Thyroid gland (tissue), 4 donors: ENCODE results near the gene ZNF20. TPM values are rescaled to one million over a fixed set of nuclear protein-coding genes. Genes with fewer than 3 reads are reported as not detected.

Experiments used
- DNase-seq, 2 donors: peaks; one replicate each; pipeline ENCODE4 v3.0.0-alpha.2; 2019
- H3K27ac ChIP-seq, 3 donors: fragments of 200-600 bp; sonication (generic); 1 replicate in 2 of 3; 2 replicates in 1 of 3; pipeline ENCODE4 v1.5.1; 2016 to 2019; ENCODE audit warnings: mild to moderate bottlenecking in 1 of 3, moderate library complexity in 1 of 3
- H3K27me3 ChIP-seq: fragments of 200-600 bp; sonication (generic); one replicate; pipeline ENCODE4 v1.5.1; 2019
- H3K36me3 ChIP-seq, 2 donors: fragments of 200-600 bp; sonication (generic); one replicate each; pipeline ENCODE4 v1.5.1; 2016 to 2019
- H3K4me1 ChIP-seq, 2 donors: fragments of 200-600 bp; sonication (generic); one replicate each; pipeline ENCODE4 v1.5.1; 2017 to 2019
- H3K4me3 ChIP-seq, 3 donors: fragments of 200-600 bp; sonication (generic); replicated peaks in 1 of 3; 1 replicate in 2 of 3; 2 replicates in 1 of 3; pipeline ENCODE4 v1.5.1; 2016; ENCODE audit warnings: mild to moderate bottlenecking in 1 of 3
- H3K9me3 ChIP-seq: fragments of 200-600 bp; sonication (generic); one replicate; pipeline ENCODE4 v1.5.1; 2017
- POLR2A ChIP-seq, 2 donors: fragments of 450-650 bp; IDR thresholded peaks; one replicate each; pipeline ENCODE4 v1.6.1; 2017; ENCODE audit warnings: antibody characterized with exemption in 2 of 2, mild to moderate bottlenecking in 2 of 2, moderate library complexity in 1 of 2
- WGBS, 2 donors: methylation state at CpG; one replicate each; pipeline ENCODE4 v1.1.5; 2017; 5-methylcytosine and 5-hydroxymethylcytosine counted together
- intact Hi-C: fragments of 100-400 bp; cut with DNase I; formaldehyde crosslinking; loops from one replicate; pipeline ENCODE4 v1.15.1; 2023
- total RNA-seq, 4 donors: library from RNA; depleted of rRNA; stranded (reverse); fragments of >200 nt; gene quantifications; one replicate each; pipeline ENCODE4 v1.2.3, GENCODE V29; 2016
- TF ChIP-seq, protein P1 (sequence below), 6 experiments: fragments of 200-600 bp in 3 of 6; fragments of 450-650 bp in 3 of 6; sonication (generic) in 3 of 6; IDR thresholded peaks; one replicate each; pipeline ENCODE4 v1.5.1; 2016 to 2019; ENCODE audit warnings: antibody characterized with exemption in 6 of 6, mild to moderate bottlenecking in 2 of 6, inconsistent platforms in 1 of 6, moderate library complexity in 1 of 6

ZNF20 gene
- total RNA-seq, 4 donors from 2014 or later = 5.2 to 7.5 (median 6.2) TPM

DNA sequence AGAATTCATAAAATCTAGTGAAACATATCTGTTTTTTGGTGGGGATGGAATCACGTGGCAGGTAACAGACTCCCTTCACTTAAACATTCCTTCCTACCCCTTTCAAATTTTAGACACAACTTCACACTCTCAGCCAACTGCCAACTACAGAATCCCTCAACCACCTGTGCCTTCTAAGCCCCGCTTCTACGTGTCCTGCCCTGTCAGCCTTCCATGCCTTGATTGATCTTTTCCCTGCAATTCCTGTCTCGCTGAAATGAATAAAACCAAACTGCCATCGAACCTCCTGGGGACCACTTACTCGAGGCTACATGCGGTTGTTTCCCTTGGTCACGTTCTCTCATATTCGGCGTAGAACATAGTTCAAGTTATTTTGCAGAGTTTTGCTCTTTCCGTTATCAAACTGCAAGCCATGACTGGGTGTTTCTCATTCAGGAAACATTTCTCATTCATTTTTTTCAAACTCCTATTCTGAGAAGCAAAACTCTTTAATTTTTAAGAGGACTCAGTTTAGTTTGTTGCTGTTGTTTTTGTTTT is 15.2 kb upstream of the ZNF20 start:
- Histone ChIP-seq H3K9me3 (no peaks in the 10 kb centered on the region), H3K4me1 (peaks cover 6 to 13% of the 10 kb centered on the region in 2 donors), H3K27ac (peak overlapping the region in 2 of 3 donors; percentile 79 to 92), H3K36me3 (no peaks in the 10 kb centered on the region), H3K4me3 (peak overlapping the region in 2 of 3 donors; percentile 74 to 99), H3K27me3 (no peaks in the 10 kb centered on the region)
- TF ChIP-seq, protein P1, sequence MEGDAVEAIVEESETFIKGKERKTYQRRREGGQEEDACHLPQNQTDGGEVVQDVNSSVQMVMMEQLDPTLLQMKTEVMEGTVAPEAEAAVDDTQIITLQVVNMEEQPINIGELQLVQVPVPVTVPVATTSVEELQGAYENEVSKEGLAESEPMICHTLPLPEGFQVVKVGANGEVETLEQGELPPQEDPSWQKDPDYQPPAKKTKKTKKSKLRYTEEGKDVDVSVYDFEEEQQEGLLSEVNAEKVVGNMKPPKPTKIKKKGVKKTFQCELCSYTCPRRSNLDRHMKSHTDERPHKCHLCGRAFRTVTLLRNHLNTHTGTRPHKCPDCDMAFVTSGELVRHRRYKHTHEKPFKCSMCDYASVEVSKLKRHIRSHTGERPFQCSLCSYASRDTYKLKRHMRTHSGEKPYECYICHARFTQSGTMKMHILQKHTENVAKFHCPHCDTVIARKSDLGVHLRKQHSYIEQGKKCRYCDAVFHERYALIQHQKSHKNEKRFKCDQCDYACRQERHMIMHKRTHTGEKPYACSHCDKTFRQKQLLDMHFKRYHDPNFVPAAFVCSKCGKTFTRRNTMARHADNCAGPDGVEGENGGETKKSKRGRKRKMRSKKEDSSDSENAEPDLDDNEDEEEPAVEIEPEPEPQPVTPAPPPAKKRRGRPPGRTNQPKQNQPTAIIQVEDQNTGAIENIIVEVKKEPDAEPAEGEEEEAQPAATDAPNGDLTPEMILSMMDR (IDR thresholded peaks at IDR 0.05) = no peak
- TF ChIP-seq POLR2A (IDR thresholded peaks at IDR 0.05) = no peak
- intact Hi-C loops = no loop called here
- no peak for DNase-seq
- 17 to 19% methylated on average over 11 of the region's 11 CpGs for WGBS, 2 donors

DNA sequence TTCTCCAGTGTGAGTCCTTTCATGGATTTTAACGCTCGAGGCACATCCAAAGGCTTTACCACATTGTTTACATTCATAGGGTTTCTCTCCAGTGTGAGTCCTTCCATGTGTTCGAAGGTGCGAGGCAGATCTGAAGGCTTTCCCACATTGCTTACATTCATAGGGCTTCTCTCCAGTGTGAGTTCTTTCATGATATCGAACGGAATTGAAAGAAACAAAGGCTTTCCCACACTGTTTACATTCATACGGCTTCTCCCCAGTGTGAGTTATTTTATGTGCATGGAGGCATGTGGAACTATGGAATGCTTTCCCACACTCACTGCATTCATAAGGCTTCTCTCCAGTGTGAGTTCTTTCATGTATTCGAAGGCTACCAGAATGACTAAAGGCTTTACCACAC is 5.2 kb upstream of the ZNF20 start:
- no peak for DNase-seq
- Histone ChIP-seq H3K27ac (no peak overlapping the region), H3K4me1 (peaks cover 6 to 7% of the 10 kb centered on the region in 2 donors), H3K27me3 (no peaks in the 10 kb centered on the region), H3K4me3 (no peak overlapping the region), H3K9me3 (no peaks in the 10 kb centered on the region), H3K36me3 (peaks cover 22 to 25% of the 10 kb centered on the region in 2 donors)
- intact Hi-C loops = loop anchor here (10.0 kb wide), 2 partner anchors 181 to 261 kb away; partner anchors contain the start of genes ZNF69 and ZNF763
- 96 to 97% methylated on average over 8 of the region's 8 CpGs for WGBS, 2 donors
- TF ChIP-seq POLR2A (IDR thresholded peaks at IDR 0.05) = no peak
- TF ChIP-seq, protein P1 (IDR thresholded peaks at IDR 0.05) = no peak

- H3K27me3 ChIP-seq = no peaks in the 10 kb centered on the region
- intact Hi-C loops = loop anchor here (2.0 to 10.0 kb wide), 3 partner anchors 83 to 257 kb away; partner anchors contain the start of genes ZNF69 and ZNF763
- H3K27ac ChIP-seq = no peak overlapping the region
- TF ChIP-seq POLR2A (IDR thresholded peaks at IDR 0.05) = no peak
- TF ChIP-seq, protein P1 (IDR thresholded peaks at IDR 0.05) = no peak
- H3K36me3 ChIP-seq = peaks cover 16 to 18% of the 10 kb centered on the region in 2 donors
- WGBS, 2 donors = 58 to 61% methylated on average over 10 of the region's 10 CpGs
- peaks cover 16% of the 10 kb centered on the region in 2 donors for H3K4me1 ChIP-seq
- no peaks in the 10 kb centered on the region for H3K9me3 ChIP-seq
- H3K4me3 ChIP-seq = no peak overlapping the region
- no peak for DNase-seq
These were observed 1.2 kb upstream of the ZNF20 start for GRCh38 chr19:12141405-12141736.

GRCh38 chr19:12140545-12141404 is 625 bp upstream of the ZNF20 start:
- intact Hi-C loops = loop anchor here (2.0 to 10.0 kb wide), 3 partner anchors 82 to 256 kb away; partner anchors contain the start of genes ZNF69 and ZNF763
- H3K9me3 ChIP-seq = no peaks in the 10 kb centered on the region
- DNase-seq = peak; percentile 90 to 93
- peaks cover 12 to 13% of the 10 kb centered on the region in 2 donors for H3K36me3 ChIP-seq
- H3K4me1 ChIP-seq = peaks cover 16% of the 10 kb centered on the region in 2 donors
- peak overlapping the region in 2 of 3 donors; percentile 46 to 88 for H3K27ac ChIP-seq
- WGBS, 2 donors = 5 to 8% methylated on average over 17 of the region's 17 CpGs
- peak in 1 of 2 donors; percentile 5 for TF ChIP-seq POLR2A (IDR thresholded peaks at IDR 0.05)
- TF ChIP-seq, protein P1 (IDR thresholded peaks at IDR 0.05) = peak; percentile 74 to 99 (median 92)
- no peaks in the 10 kb centered on the region for H3K27me3 ChIP-seq
- peak overlapping the region in 1 of 3 donors; percentile 97 for H3K4me3 ChIP-seq
